Measurements from ENCODE around the gene DENND5B. TPM values are rescaled to one million over a fixed set of nuclear protein-coding genes. Genes with fewer than 3 reads are reported as not detected.

The DENND5B gene
- total RNA-seq, 1 experiment from 2014 or later = 9.2 TPM

GRCh38 chr12:31536672-31537071, 54.3 kb downstream of the DENND5B start:
- CTCF ChIA-PET = no interaction called here
- Histone ChIP-seq H3F3A (ENCODE audit: insufficient read depth, low read depth) (no peaks in the 10 kb centered on the region), H3K27me3 (ENCODE audit: insufficient read depth, low read depth) (no peaks in the 10 kb centered on the region), H4K20me1 (ENCODE audit: insufficient read depth) (no peaks in the 10 kb centered on the region), H3K4me1 (replicated peaks; ENCODE audit: insufficient read depth) (no peaks in the 10 kb centered on the region), H2AFZ (no peak overlapping the region), H3K27ac (no peak overlapping the region), H3K4me3 (no peak overlapping the region), H3K9me3 (ENCODE audit: insufficient read depth, low read depth) (peaks cover 4% of the 10 kb centered on the region; the same call in 1 of the 2 replicates), H3K79me2 (ENCODE audit: low read depth) (no peaks in the 10 kb centered on the region), H3K9me2 (ENCODE audit: insufficient read depth) (peaks cover 3% of the 10 kb centered on the region; the same call in 1 of the 2 replicates), H3K4me2 (no peak overlapping the region), H3K36me3 (ENCODE audit: low read depth) (no peaks in the 10 kb centered on the region)
- no TSS peak for BruUV-seq (replicated peaks)
- no peak for DNase-seq
- intact Hi-C loops (cut with micrococcal nuclease; ENCODE audit: unreplicated experiment) = no loop called here
- TF ChIP-seq CTCF (conservative IDR thresholded peaks at IDR 0.05) (no peak), EZH2 (IDR thresholded peaks at IDR 0.05; ENCODE audit: low read depth) (no peak)
- POLR2A ChIA-PET (ENCODE audit: unreplicated experiment) = no interaction called here

- no peak overlapping the region for H3K27ac ChIP-seq
- TF ChIP-seq EZH2 (IDR thresholded peaks at IDR 0.05; ENCODE audit: low read depth) (no peak), CTCF (conservative IDR thresholded peaks at IDR 0.05) (no peak)
- no peaks in the 10 kb centered on the region for H3K27me3 ChIP-seq (ENCODE audit: insufficient read depth, low read depth)
- H3K9me3 ChIP-seq (ENCODE audit: insufficient read depth, low read depth) = no peaks in the 10 kb centered on the region
- H3K4me1 ChIP-seq (replicated peaks; ENCODE audit: insufficient read depth) = no peaks in the 10 kb centered on the region
- H3K79me2 ChIP-seq (ENCODE audit: low read depth) = no peaks in the 10 kb centered on the region
- no TSS peak for BruUV-seq (replicated peaks)
- ChIA-PET CTCF (no interaction called here), POLR2A (ENCODE audit: unreplicated experiment) (no interaction called here)
- H4K20me1 ChIP-seq (ENCODE audit: insufficient read depth) = no peaks in the 10 kb centered on the region
- no peaks in the 10 kb centered on the region for H3K36me3 ChIP-seq (ENCODE audit: low read depth)
- no peak for DNase-seq
- H3K9me2 ChIP-seq (ENCODE audit: insufficient read depth) = peaks cover 3% of the 10 kb centered on the region; the same call in 1 of the 2 replicates
- intact Hi-C loops (cut with micrococcal nuclease; ENCODE audit: unreplicated experiment) = no loop called here
- H2AFZ ChIP-seq = no peak overlapping the region
- no peaks in the 10 kb centered on the region for H3F3A ChIP-seq (ENCODE audit: insufficient read depth, low read depth)
- no peak overlapping the region for H3K4me3 ChIP-seq
- H3K4me2 ChIP-seq = no peak overlapping the region
Measured at GRCh38 chr12:31533470-31533869, 57.5 kb downstream of the DENND5B start.

- Histone ChIP-seq H3K4me1 (replicated peaks; ENCODE audit: insufficient read depth) (no peaks in the 10 kb centered on the region), H3K27me3 (ENCODE audit: insufficient read depth, low read depth) (no peaks in the 10 kb centered on the region), H3F3A (ENCODE audit: insufficient read depth, low read depth) (no peaks in the 10 kb centered on the region), H3K79me2 (ENCODE audit: low read depth) (no peaks in the 10 kb centered on the region), H3K4me3 (no peak overlapping the region), H3K9me3 (ENCODE audit: insufficient read depth, low read depth) (no peaks in the 10 kb centered on the region), H3K4me2 (no peak overlapping the region), H3K9me2 (ENCODE audit: insufficient read depth) (0 out of 2 replicates have a peak, but pooled peaks cover 3% of the 10 kb centered on the region), H3K36me3 (ENCODE audit: low read depth) (no peaks in the 10 kb centered on the region), H4K20me1 (ENCODE audit: insufficient read depth) (no peaks in the 10 kb centered on the region), H3K27ac (no peak overlapping the region), H2AFZ (no peak overlapping the region)
- BruUV-seq (replicated peaks) = no TSS peak
- no peak for DNase-seq
- no peak for TF ChIP-seq EZH2 (IDR thresholded peaks at IDR 0.05; ENCODE audit: low read depth)
- intact Hi-C loops (cut with micrococcal nuclease; ENCODE audit: unreplicated experiment) = no loop called here
- POLR2A ChIA-PET (ENCODE audit: unreplicated experiment) = no interaction called here
- CTCF ChIA-PET = no interaction called here
Measured at GRCh38 chr12:31531893-31532292, 59.0 kb downstream of the DENND5B start.

DNA sequence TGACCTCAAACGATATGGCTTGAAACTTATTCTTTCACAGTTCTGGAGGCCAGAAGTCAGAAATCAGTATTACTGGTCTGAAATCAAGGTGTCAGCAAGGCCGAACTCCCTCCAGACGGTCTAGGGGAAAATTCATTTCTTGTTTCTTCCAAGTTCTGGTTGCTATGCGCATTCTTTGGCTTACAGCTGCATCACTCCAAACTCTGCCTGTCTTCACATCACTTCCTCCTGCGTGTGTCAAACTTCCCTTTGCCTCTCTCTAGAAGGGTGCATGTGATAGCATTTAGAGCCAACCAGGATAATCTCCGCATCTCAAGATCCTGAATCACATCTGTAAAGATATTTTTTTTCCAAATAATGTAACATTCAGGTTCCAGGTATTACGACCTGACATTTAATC, 62.8 kb downstream of the DENND5B start:
- Histone ChIP-seq H4K20me1 (ENCODE audit: insufficient read depth) (no peaks in the 10 kb centered on the region), H3K9me2 (ENCODE audit: insufficient read depth) (no peaks in the 10 kb centered on the region), H3F3A (ENCODE audit: insufficient read depth, low read depth) (no peaks in the 10 kb centered on the region), H3K9me3 (ENCODE audit: insufficient read depth, low read depth) (no peaks in the 10 kb centered on the region), H3K4me1 (replicated peaks; ENCODE audit: insufficient read depth) (no peaks in the 10 kb centered on the region), H3K36me3 (ENCODE audit: low read depth) (no peaks in the 10 kb centered on the region), H3K79me2 (ENCODE audit: low read depth) (no peaks in the 10 kb centered on the region), H3K27ac (no peak overlapping the region), H2AFZ (no peak overlapping the region), H3K4me2 (no peak overlapping the region), H3K27me3 (ENCODE audit: insufficient read depth, low read depth) (no peaks in the 10 kb centered on the region), H3K4me3 (no peak overlapping the region)
- no peak for DNase-seq
- ChIA-PET CTCF (no interaction called here), POLR2A (ENCODE audit: unreplicated experiment) (no interaction called here)
- intact Hi-C loops (cut with micrococcal nuclease; ENCODE audit: unreplicated experiment) = no loop called here
- no TSS peak for BruUV-seq (replicated peaks)
- TF ChIP-seq EZH2 (IDR thresholded peaks at IDR 0.05; ENCODE audit: low read depth) (no peak), CTCF (conservative IDR thresholded peaks at IDR 0.05) (no peak)
